SK-N-SH treated with all-trans-retinoic acid at 6 μM for 48 hours (cell line): ENCODE measurements around the gene SEPTIN7.

Experiments
- ATAC-seq: fragments of 200-7000 bp; cut with Tn5 transposase; 3 replicates; pipeline ENCODE4 v1.9.1; 2020; ENCODE audit warnings: mild to moderate bottlenecking, moderate library complexity
- ARNTL ChIP-seq: fragments of 450-650 bp; formaldehyde crosslinking; IDR thresholded peaks from 2 replicates; pipeline ENCODE4 v1.5.0; 2020; ENCODE audit warnings: low read depth, mild to moderate bottlenecking, moderate library complexity, borderline replicate concordance
- BACH2 ChIP-seq: fragments of 250-450 bp; sonication (Bioruptor Pico); IDR thresholded peaks from 2 replicates; pipeline ENCODE4 v1.9.0; 2021; ENCODE audit warnings: mild to moderate bottlenecking, borderline replicate concordance
- CSDC2 ChIP-seq: fragments of 250-450 bp; sonication (Bioruptor Pico); IDR thresholded peaks from 2 replicates; pipeline ENCODE4 v1.5.0; 2020; ENCODE audit warnings: mild to moderate bottlenecking, moderate library complexity
- GLIS3 ChIP-seq: fragments of 250-450 bp; sonication (Bioruptor Pico); IDR thresholded peaks from 2 replicates; pipeline ENCODE4 v1.5.0; 2020; ENCODE audit warnings: mild to moderate bottlenecking, moderate library complexity
- ISL1 ChIP-seq: fragments of 250-450 bp; sonication (Bioruptor Pico); IDR thresholded peaks from 2 replicates; pipeline ENCODE4 v2.1.2; 2022; ENCODE audit warnings: mild to moderate bottlenecking, moderate library complexity
- OSR1 ChIP-seq: fragments of 250-450 bp; sonication (Bioruptor Pico); IDR thresholded peaks from 2 replicates; pipeline ENCODE4 v1.8.0; 2022; ENCODE audit warnings: moderate library complexity, mild to moderate bottlenecking, inconsistent platforms
- PPARA ChIP-seq: fragments of 250-450 bp; sonication (Bioruptor Pico); IDR thresholded peaks from 2 replicates; pipeline ENCODE4 v1.5.0; 2020; ENCODE audit warnings: mild to moderate bottlenecking, borderline replicate concordance
- TCF4 ChIP-seq: fragments of 250-450 bp; sonication (Bioruptor Pico); IDR thresholded peaks from 2 replicates; pipeline ENCODE4 v1.8.0; 2021; ENCODE audit warnings: mild to moderate bottlenecking, moderate library complexity, borderline replicate concordance
- TOX ChIP-seq: fragments of 250-450 bp; sonication (Bioruptor Pico); IDR thresholded peaks from 2 replicates; pipeline ENCODE4 v1.8.0; 2021; ENCODE audit warnings: mild to moderate bottlenecking, moderate library complexity, borderline replicate concordance
- ZC3H10 ChIP-seq: fragments of 250-450 bp; sonication (Bioruptor Pico); IDR thresholded peaks from 2 replicates; pipeline ENCODE4 v1.5.1; 2021; ENCODE audit warnings: mild to moderate bottlenecking, moderate library complexity
- ZFP3 ChIP-seq: fragments of 250-450 bp; sonication (Bioruptor Pico); IDR thresholded peaks from 2 replicates; pipeline ENCODE4 v1.5.0; 2020; ENCODE audit warnings: mild to moderate bottlenecking, moderate library complexity
- ZNF565 ChIP-seq: fragments of 450-650 bp; formaldehyde crosslinking; conservative IDR thresholded peaks from 2 replicates; pipeline ENCODE4 v1.5.0; 2020; ENCODE audit warnings: low read depth, mild to moderate bottlenecking, moderate library complexity
- TF ChIP-seq, protein P1 (sequence below): fragments of 250-450 bp; sonication (Bioruptor Pico); IDR thresholded peaks from 2 replicates; pipeline ENCODE4 v1.8.0; 2021; ENCODE audit warnings: low read depth, mild to moderate bottlenecking, moderate library complexity, borderline replicate concordance
- TF ChIP-seq, protein P2 (sequence below): fragments of 250-450 bp; sonication (Bioruptor Pico); IDR thresholded peaks from 2 replicates; pipeline ENCODE4 v1.8.0; 2020; ENCODE audit warnings: mild to moderate bottlenecking, moderate library complexity, borderline replicate concordance
- TF ChIP-seq, protein P3 (sequence below): fragments of 250-450 bp; sonication (Bioruptor Pico); IDR thresholded peaks from 2 replicates; pipeline ENCODE4 v1.5.1; 2021; ENCODE audit warnings: mild to moderate bottlenecking, moderate library complexity

The SEPTIN7 gene

DNA sequence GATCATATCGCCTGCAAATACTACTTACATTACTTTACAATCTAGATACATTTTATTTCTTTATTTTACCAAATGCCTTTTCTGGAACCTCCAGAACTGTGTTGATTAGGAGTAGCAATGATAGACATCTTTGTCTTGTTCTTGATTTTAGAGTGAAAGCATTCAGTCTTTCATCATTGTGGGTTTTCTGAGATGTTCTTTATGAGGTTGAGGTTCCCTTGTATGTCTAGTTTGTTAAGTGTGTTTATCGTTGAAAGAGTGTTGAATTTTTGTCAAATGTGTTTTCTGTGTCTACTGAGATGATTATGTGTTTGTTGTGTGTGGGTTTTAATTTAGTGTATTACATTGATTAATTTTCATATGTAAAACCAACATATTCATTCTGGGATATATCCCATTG lies 17.1 kb downstream of the SEPTIN7 start:
- TF ChIP-seq TOX (CRISPR knock-in tag) (no peak), ZC3H10 (CRISPR knock-in tag) (no peak), BACH2 (CRISPR knock-in tag) (no peak), GLIS3 (CRISPR knock-in tag) (no peak), ZFP3 (CRISPR knock-in tag) (no peak), CSDC2 (CRISPR knock-in tag) (no peak), ISL1 (CRISPR knock-in tag) (no peak), PPARA (CRISPR knock-in tag) (no peak), ZNF565 (CRISPR knock-in tag) (no peak), ARNTL (no peak), TCF4 (no peak)
- TF ChIP-seq, protein P1, sequence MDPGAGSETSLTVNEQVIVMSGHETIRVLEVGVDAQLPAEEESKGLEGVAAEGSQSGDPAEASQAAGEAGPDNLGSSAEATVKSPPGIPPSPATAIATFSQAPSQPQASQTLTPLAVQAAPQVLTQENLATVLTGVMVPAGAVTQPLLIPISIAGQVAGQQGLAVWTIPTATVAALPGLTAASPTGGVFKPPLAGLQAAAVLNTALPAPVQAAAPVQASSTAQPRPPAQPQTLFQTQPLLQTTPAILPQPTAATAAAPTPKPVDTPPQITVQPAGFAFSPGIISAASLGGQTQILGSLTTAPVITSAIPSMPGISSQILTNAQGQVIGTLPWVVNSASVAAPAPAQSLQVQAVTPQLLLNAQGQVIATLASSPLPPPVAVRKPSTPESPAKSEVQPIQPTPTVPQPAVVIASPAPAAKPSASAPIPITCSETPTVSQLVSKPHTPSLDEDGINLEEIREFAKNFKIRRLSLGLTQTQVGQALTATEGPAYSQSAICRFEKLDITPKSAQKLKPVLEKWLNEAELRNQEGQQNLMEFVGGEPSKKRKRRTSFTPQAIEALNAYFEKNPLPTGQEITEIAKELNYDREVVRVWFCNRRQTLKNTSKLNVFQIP (CRISPR knock-in tag) = no peak
- TF ChIP-seq, protein P2, sequence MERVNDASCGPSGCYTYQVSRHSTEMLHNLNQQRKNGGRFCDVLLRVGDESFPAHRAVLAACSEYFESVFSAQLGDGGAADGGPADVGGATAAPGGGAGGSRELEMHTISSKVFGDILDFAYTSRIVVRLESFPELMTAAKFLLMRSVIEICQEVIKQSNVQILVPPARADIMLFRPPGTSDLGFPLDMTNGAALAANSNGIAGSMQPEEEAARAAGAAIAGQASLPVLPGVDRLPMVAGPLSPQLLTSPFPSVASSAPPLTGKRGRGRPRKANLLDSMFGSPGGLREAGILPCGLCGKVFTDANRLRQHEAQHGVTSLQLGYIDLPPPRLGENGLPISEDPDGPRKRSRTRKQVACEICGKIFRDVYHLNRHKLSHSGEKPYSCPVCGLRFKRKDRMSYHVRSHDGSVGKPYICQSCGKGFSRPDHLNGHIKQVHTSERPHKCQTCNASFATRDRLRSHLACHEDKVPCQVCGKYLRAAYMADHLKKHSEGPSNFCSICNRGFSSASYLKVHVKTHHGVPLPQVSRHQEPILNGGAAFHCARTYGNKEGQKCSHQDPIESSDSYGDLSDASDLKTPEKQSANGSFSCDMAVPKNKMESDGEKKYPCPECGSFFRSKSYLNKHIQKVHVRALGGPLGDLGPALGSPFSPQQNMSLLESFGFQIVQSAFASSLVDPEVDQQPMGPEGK (CRISPR knock-in tag) = no peak
- TF ChIP-seq, protein P3, sequence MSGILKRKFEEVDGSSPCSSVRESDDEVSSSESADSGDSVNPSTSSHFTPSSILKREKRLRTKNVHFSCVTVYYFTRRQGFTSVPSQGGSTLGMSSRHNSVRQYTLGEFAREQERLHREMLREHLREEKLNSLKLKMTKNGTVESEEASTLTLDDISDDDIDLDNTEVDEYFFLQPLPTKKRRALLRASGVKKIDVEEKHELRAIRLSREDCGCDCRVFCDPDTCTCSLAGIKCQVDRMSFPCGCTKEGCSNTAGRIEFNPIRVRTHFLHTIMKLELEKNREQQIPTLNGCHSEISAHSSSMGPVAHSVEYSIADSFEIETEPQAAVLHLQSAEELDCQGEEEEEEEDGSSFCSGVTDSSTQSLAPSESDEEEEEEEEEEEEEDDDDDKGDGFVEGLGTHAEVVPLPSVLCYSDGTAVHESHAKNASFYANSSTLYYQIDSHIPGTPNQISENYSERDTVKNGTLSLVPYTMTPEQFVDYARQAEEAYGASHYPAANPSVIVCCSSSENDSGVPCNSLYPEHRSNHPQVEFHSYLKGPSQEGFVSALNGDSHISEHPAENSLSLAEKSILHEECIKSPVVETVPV = no peak
- TF ChIP-seq, all 23 proteins: peak for 0
- ATAC-seq = no peak

DNA sequence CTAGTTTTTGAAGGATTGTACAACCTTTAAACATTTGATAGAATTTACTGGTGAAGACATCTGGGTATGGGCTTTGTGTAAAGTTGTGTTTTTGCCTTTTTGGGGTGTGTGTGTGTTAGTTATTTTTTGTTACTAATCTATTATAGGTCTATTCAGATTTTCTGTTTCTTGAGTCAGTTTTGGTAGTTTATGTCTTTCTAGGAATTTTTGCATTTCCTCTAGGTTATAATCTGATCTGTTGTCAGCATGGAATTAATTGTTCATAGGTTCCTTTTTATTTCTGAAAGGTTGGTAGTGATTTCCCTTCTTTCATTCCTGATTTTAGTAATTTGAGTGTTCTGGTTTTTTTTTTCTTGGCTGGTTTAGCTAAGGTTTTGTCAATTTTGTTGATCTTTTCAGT lies 17.7 kb downstream of the SEPTIN7 start:
- ATAC-seq = no peak
- no peak for TF ChIP-seq TOX (CRISPR knock-in tag)
- TF ChIP-seq BACH2 (CRISPR knock-in tag) = no peak
- TF ChIP-seq ZNF565 (CRISPR knock-in tag) = no peak
- no peak for TF ChIP-seq ZFP3 (CRISPR knock-in tag)
- TF ChIP-seq PPARA (CRISPR knock-in tag) = no peak
- TF ChIP-seq ZC3H10 (CRISPR knock-in tag) = no peak
- TF ChIP-seq OSR1 (CRISPR knock-in tag) = no peak
- TF ChIP-seq CSDC2 (CRISPR knock-in tag) = no peak
- TF ChIP-seq, protein P1 (CRISPR knock-in tag) = no peak
- TF ChIP-seq, protein P2 (CRISPR knock-in tag) = no peak

DNA sequence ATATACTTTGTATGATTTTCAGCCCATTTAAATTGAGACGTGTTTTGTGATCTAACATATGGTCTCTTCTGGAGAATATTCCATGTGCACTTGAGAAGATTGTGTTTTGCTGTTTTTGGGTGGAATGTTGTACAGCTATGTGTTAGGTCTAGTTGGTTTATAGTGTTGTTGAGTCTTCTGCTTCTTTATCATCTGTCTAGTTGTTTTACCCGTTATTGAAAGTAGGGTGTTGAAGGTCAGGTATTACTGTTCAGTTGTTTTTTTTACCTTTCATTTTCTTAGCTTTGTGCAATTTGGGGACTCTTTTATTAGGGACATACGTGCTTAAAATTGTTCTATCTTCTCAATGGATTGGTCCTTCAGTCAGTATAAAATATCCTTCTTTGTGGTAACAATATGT lies 18.5 kb downstream of the SEPTIN7 start:
- ATAC-seq = no peak
- TF ChIP-seq, protein P2 (CRISPR knock-in tag) = no peak
- no peak for TF ChIP-seq ISL1 (CRISPR knock-in tag)
